ENCODE results near the gene SCN11A.
A peak's percentile ranks its signal among the peaks of the same experiment; 100 is the strongest.

SCN11A gene

DNA sequence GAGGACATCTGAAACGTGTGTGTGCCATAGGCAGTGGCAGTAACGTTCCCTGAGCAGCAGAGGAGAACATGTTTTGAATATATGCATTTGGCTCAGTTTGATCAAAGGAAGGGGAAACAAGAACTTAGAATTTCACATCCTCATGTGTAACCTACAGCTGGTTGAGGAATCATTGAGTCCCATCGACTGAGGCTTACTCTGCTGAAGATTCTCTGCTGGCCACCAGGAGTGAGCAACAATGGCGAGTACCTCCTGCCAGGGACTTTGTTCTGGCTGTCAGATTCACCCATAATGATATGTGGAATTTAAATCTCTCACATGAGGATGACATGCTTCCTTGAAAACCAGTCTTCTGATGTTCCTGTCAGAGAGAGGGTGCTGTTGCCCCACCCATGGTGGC lies 34.4 kb upstream of the SCN11A start:
- no peak for TF ChIP-seq ZFX (IDR thresholded peaks at IDR 0.05)
- TF ChIP-seq, protein P1, sequence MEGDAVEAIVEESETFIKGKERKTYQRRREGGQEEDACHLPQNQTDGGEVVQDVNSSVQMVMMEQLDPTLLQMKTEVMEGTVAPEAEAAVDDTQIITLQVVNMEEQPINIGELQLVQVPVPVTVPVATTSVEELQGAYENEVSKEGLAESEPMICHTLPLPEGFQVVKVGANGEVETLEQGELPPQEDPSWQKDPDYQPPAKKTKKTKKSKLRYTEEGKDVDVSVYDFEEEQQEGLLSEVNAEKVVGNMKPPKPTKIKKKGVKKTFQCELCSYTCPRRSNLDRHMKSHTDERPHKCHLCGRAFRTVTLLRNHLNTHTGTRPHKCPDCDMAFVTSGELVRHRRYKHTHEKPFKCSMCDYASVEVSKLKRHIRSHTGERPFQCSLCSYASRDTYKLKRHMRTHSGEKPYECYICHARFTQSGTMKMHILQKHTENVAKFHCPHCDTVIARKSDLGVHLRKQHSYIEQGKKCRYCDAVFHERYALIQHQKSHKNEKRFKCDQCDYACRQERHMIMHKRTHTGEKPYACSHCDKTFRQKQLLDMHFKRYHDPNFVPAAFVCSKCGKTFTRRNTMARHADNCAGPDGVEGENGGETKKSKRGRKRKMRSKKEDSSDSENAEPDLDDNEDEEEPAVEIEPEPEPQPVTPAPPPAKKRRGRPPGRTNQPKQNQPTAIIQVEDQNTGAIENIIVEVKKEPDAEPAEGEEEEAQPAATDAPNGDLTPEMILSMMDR (conservative IDR thresholded peaks at IDR 0.05), result no peak
- no peak overlapping the region for H3K27ac ChIP-seq

DNA sequence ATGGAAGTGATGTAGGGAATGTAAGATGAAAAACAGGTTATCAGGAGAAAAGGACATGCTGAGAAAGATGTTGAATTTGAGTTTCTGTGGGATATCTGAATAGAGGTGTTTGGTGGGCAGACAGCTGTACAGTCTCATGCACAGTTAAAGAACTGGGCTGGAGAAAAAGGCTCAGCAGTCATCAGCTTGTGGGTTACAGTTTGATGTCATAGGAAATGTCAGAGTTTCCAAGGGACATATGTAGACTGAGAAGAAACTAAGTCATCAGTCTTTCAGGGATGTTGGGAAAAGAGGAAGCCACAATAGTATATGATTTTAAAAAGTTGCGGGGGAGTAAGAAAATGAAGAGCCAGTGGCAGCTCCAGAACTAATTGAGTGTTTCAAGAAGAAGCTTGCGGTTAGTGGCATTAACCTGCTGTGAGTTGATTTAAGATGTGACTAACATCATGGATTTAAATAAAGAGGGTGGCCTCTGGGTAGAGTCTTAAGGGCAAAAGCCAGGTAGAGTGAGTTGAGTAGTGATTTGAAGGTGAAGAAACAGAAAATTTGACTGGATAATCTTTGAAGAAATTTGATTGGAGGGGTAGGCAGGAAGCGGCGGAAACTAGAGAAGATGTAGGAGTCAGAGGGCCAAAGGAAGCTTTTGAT lies 31.0 kb upstream of the SCN11A start:
- TF ChIP-seq, protein P1 (conservative IDR thresholded peaks at IDR 0.05), result no peak
- TF ChIP-seq ZFX (IDR thresholded peaks at IDR 0.05), result no peak
- no peak overlapping the region for H3K27ac ChIP-seq

DNA sequence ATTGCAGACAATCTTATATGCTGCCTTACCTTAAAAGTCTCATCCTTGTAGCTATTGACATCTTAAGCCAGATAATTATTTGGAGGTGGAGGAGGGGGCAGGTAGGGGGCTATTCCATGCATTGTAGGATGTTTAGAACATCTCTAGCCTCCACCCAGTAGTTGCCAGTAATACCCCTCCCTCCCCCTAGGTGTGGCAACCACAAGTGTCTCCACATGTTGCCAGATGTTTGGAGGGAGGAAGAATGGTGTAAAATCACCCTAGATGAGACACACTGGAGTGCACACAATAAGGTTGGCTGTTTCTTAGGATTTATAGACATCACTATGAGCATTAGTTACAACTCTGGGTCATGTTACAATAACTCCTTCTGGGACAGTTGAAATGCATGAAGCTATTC lies 28.3 kb upstream of the SCN11A start:
- TF ChIP-seq ZFX (IDR thresholded peaks at IDR 0.05), result no peak
- TF ChIP-seq, protein P1 (conservative IDR thresholded peaks at IDR 0.05), result no peak
- H3K27ac ChIP-seq, result no peak overlapping the region

DNA sequence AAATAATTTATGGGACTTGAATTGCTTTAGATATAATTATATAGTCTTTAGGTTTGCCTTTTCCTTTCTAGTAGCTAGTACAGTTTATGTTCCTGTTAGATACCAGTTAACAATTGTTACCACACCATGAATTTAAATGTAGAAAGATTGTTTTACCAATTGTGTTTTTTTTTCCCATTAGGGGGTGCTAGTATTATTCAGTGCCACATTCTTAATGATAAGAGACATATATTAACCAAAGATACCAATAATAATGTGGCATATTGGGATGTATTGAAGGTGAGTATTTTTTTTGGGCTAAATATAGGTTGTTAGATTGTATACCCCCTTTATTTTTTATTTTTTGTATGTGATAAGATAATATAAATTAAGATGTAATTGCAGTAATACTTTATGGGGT lies 27.8 kb upstream of the SCN11A start:
- TF ChIP-seq, protein P1 (conservative IDR thresholded peaks at IDR 0.05), result peak; percentile 32
- no peak for TF ChIP-seq ZFX (IDR thresholded peaks at IDR 0.05)
- no peak overlapping the region for H3K27ac ChIP-seq

DNA sequence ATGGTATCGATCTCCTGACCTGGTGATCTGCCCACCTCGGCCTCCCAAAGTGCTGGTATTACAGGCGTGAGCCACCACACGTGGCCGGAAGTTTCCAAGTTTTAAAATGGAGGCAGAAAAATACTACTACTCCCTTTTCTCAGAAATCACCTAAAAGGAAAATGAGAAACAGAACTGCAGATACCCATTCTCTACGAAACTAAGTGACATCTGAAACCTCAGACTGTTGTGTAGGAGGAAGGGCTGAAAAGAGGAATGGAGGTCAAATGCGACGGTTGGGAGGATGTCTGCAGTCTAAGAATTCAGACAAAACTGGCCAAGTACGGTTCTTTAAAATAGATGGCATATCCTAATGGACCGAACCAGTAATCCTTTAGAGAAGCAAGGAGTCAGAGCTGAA lies 24.2 kb upstream of the SCN11A start:
- H3K27ac ChIP-seq, result no peak overlapping the region
- TF ChIP-seq ZFX (IDR thresholded peaks at IDR 0.05), result no peak
- TF ChIP-seq, protein P1 (conservative IDR thresholded peaks at IDR 0.05), result no peak

DNA sequence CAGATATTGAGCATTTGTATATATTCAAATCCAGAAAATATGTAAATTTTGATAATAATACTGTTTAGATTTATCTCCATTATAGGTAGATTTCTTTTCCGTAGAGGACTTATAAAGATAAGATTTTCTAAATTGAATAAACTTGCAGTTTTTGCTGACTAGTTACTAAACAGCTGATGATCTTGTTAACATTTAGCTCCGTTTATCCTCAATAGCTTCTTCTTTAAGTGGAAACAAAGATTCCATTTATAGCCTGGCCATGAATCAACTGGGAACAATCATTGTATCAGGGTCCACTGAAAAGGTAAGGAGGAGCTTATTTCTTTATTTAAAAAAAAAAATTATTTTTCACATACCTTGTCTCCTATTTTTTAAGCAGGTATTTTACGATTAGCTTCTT lies 16.8 kb upstream of the SCN11A start:
- no peak overlapping the region for H3K27ac ChIP-seq
- TF ChIP-seq, protein P1 (conservative IDR thresholded peaks at IDR 0.05), result no peak
- no peak for TF ChIP-seq ZFX (IDR thresholded peaks at IDR 0.05)

DNA sequence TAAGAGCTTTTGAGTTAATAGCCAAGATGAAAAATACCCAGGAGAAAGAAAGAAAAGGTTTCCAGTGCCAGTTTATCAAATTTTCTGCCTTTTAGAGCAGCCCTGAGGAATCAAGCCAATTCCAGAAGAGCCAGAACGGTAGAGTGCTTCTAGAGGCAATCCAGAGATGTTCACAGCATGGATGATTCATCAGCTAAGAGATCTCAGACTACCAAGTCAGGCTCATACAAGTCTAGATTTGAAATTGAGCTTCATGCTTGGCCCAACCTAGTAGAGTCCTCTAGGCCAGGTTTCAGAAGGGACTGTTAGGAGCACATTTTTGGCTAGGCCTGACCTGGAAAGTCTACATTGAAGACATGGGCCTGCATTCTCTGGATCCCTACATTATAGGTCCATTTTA lies 15.5 kb upstream of the SCN11A start:
- TF ChIP-seq ZFX (IDR thresholded peaks at IDR 0.05), result no peak
- TF ChIP-seq, protein P1 (conservative IDR thresholded peaks at IDR 0.05), result no peak
- no peak overlapping the region for H3K27ac ChIP-seq

Data from C4-2B (cell line).